ENCODE measurements around the gene SLC39A7.

GRCh38 chr6:33197431-33198048 lies 3.1 kb upstream of the SLC39A7 start:
- TF ChIP-seq CTCF (IDR thresholded peaks at IDR 0.05 in 2 of 3, conservative IDR thresholded peaks at IDR 0.05 in 1 of 3; ENCODE audit: borderline replicate concordance in 1 of 3, insufficient read depth in 1 of 3, low read depth in 2 of 3, low read length in 2 of 3) (peak in 2 of 3 experiments; percentile 77 to 83; a peak in 4 of 6 replicates), EZH2phosphoT487 (IDR thresholded peaks at IDR 0.05; ENCODE audit: borderline replicate concordance) (no peak), EZH2 (IDR thresholded peaks at IDR 0.05) (no peak), POLR2A (IDR thresholded peaks at IDR 0.05; ENCODE audit: borderline replicate concordance, extremely low read depth, insufficient read depth, insufficient read length) (no peak), FOSL1 (IDR thresholded peaks at IDR 0.05; ENCODE audit: low read depth) (no peak), RAD21 (IDR thresholded peaks at IDR 0.05; ENCODE audit: low read depth) (no peak), CEBPB (IDR thresholded peaks at IDR 0.05; ENCODE audit: low read depth) (no peak), SIN3A (IDR thresholded peaks at IDR 0.05; ENCODE audit: low read depth) (no peak), ELF1 (IDR thresholded peaks at IDR 0.05; ENCODE audit: borderline replicate concordance, low read depth) (no peak), EGR1 (IDR thresholded peaks at IDR 0.05; ENCODE audit: low read depth) (no peak)
